SK-N-MC (cell line): Measurements from ENCODE around the gene LHFPL3.
"Not testable (repeated sequence)": the region's sequence is repeated elsewhere in the genome, so short reads cannot be mapped to it uniquely, and the experiment has no call there.

Experiments
- DNase-seq: peaks from one replicate; pipeline ENCODE4 v3.0.0-alpha.2; 2011; ENCODE audit warnings: low read depth, low spot score
- H3K27ac ChIP-seq: fragments of 200-600 bp; sonication (generic); 2 replicates; pipeline ENCODE4 v1.5.1; 2016; ENCODE audit warnings: mixed run types
- H3K36me3 ChIP-seq: fragments of 200-600 bp; sonication (generic); 2 replicates; pipeline ENCODE4 v1.6.1; 2017; ENCODE audit warnings: antibody characterized with exemption, low read length, mixed read lengths; ENCODE audit not compliant: insufficient read depth
- H3K4me3 ChIP-seq: fragments of 200-600 bp; sonication (generic); 2 replicates; pipeline ENCODE4 v1.5.1; 2016
- H3K9ac ChIP-seq: fragments of 200-600 bp; sonication (generic); 2 replicates; pipeline ENCODE4 v1.8.0; 2017; ENCODE audit warnings: mixed run types, mixed read lengths; ENCODE audit not compliant: insufficient read length
- H3K9me3 ChIP-seq: fragments of 200-600 bp; sonication (generic); 2 replicates; pipeline ENCODE4 v1.6.1; 2017; ENCODE audit warnings: low read depth, mild to moderate bottlenecking, antibody characterized with exemption, low read length, moderate library complexity, mixed read lengths
- EZH2 ChIP-seq: fragments of 200-600 bp; sonication (generic); IDR thresholded peaks from one replicate; pipeline ENCODE4 v1.6.1; 2017; ENCODE audit warnings: antibody characterized with exemption
- FOXP2 ChIP-seq: optimal IDR thresholded peaks from 2 replicates; pipeline ENCODE3; 2011; ENCODE audit warnings: mild to moderate bottlenecking, moderate library complexity; ENCODE audit not compliant: insufficient read depth; ENCODE audit errors: extremely low read length, control extremely low read depth
- POLR2AphosphoS5 ChIP-seq: IDR thresholded peaks from 2 replicates; pipeline ENCODE4 v1.6.1; 2012; ENCODE audit warnings: mild to moderate bottlenecking, low read depth, low read length, borderline replicate concordance

Gene LHFPL3

DNA sequence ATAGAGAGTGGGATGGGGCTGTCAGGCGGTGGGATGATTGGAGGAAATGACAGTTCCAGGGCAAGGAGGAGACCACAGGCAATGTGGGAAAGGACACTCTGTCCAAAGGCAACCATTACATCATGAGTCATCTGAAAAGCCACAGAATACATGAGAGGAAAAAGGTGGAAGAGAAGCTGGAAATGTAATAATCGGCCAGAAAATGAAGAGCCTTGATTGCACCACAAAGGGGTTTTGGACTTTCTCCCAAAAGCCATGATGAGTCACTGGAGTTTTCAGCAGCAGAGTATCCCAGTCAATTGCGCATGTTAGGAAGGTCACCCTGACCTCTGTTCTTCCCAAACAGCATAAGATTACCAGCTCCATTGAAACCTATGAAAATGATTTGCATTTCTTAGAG, 222.0 kb downstream of the LHFPL3 start:
- H3K36me3 ChIP-seq = no peaks in the 10 kb centered on the region
- H3K9me3 ChIP-seq = no peaks in the 10 kb centered on the region
- TF ChIP-seq FOXP2 = no peak
- H3K9ac ChIP-seq = no peak overlapping the region
- no peak for DNase-seq
- H3K27ac ChIP-seq = no peak overlapping the region
- no peak overlapping the region for H3K4me3 ChIP-seq

- Histone ChIP-seq H3K9ac (no peak overlapping the region), H3K27ac (no peak overlapping the region), H3K4me3 (no peak overlapping the region), H3K36me3 (no peaks in the 10 kb centered on the region), H3K9me3 (no peaks in the 10 kb centered on the region)
- no peak for DNase-seq
- no peak for TF ChIP-seq EZH2
- no peak for TF ChIP-seq POLR2AphosphoS5
- TF ChIP-seq FOXP2 = no peak
Observed at GRCh38 chr7:104551226-104551625, 222.8 kb downstream of the LHFPL3 start.

- peak; percentile 24 for DNase-seq
- no peaks in the 10 kb centered on the region for H3K36me3 ChIP-seq
- H3K9ac ChIP-seq = no peak overlapping the region
- H3K27ac ChIP-seq = no peak overlapping the region
- TF ChIP-seq EZH2 (no peak), FOXP2 (no peak), POLR2AphosphoS5 (no peak)
- no peaks in the 10 kb centered on the region for H3K9me3 ChIP-seq
- H3K4me3 ChIP-seq = no peak overlapping the region
Observed at GRCh38 chr7:104552102-104552501, 223.7 kb downstream of the LHFPL3 start.

DNA sequence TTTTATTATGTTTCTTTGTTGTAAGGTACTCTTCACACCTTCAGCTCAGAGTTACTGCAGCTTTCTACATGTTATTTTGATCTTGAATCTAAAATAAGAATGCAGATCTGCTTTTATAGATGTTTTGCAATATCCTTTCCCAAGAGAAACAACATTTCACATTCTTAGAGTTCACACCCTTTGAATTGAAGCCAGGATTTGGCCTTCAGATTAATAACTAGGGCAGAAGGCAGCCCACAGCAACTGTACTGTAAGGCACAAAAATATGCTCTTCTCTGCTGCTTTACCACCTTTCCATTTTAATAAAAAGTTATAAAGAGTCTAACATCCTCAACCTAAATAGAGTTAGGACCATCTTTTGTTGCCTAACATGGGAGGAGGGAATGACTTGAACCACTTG, 224.7 kb downstream of the LHFPL3 start:
- no peak overlapping the region for H3K4me3 ChIP-seq
- H3K9me3 ChIP-seq = no peaks in the 10 kb centered on the region
- no peak overlapping the region for H3K27ac ChIP-seq
- H3K9ac ChIP-seq = no peak overlapping the region
- H3K36me3 ChIP-seq = no peaks in the 10 kb centered on the region
- TF ChIP-seq EZH2 (no peak), FOXP2 (no peak), POLR2AphosphoS5 (no peak)
- no peak for DNase-seq

DNA sequence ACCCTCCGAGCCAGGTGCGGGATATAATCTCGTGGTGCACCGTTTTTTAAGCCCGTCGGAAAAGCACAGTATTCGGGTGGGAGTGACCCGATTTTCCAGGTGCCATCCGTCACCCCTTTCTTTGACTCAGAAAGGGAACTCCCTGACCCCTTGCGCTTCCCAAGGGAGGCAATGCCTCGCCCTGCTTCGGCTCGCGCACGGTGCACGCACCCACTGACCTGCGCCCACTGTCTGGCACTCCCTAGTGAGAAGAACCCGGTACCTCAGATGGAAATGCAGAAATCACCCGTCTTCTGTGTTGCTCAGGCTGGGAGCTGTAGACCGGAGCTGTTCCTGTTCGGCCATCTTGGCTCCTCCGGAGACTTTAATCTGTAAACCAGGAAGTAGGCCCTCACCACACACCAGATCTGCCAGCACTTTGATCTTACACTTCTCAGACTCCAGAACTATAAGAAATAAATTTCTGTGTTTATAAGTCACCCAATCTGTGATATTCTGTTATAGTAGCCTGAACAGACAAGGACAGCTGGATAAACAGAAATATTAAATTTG, 235.0 kb downstream of the LHFPL3 start:
- not testable (repeated sequence) for H3K27ac ChIP-seq, H3K9ac ChIP-seq, H3K4me3 ChIP-seq, H3K36me3 ChIP-seq, H3K9me3 ChIP-seq, DNase-seq

- Histone ChIP-seq H3K27ac (no peak overlapping the region), H3K9me3 (no peaks in the 10 kb centered on the region), H3K36me3 (no peaks in the 10 kb centered on the region), H3K9ac (no peak overlapping the region), H3K4me3 (no peak overlapping the region)
- no peak for TF ChIP-seq EZH2
- TF ChIP-seq FOXP2 = no peak
- TF ChIP-seq POLR2AphosphoS5 = no peak
- no peak for DNase-seq
Observed at GRCh38 chr7:104569751-104570150, 241.3 kb downstream of the LHFPL3 start.

GRCh38 chr7:104572554-104572953, 244.2 kb downstream of the LHFPL3 start:
- no peaks in the 10 kb centered on the region for H3K9me3 ChIP-seq
- TF ChIP-seq EZH2 (no peak), POLR2AphosphoS5 (no peak), FOXP2 (no peak)
- H3K36me3 ChIP-seq = no peaks in the 10 kb centered on the region
- H3K27ac ChIP-seq = no peak overlapping the region
- no peak overlapping the region for H3K4me3 ChIP-seq
- no peak overlapping the region for H3K9ac ChIP-seq
- DNase-seq = no peak

GRCh38 chr7:104584620-104585019, 256.2 kb downstream of the LHFPL3 start:
- H3K36me3 ChIP-seq = no peaks in the 10 kb centered on the region
- no peak for DNase-seq
- H3K27ac ChIP-seq = no peak overlapping the region
- TF ChIP-seq POLR2AphosphoS5 (no peak), FOXP2 (no peak), EZH2 (no peak)
- H3K4me3 ChIP-seq = no peak overlapping the region
- H3K9ac ChIP-seq = no peak overlapping the region
- H3K9me3 ChIP-seq = no peaks in the 10 kb centered on the region

GRCh38 chr7:104595591-104595990, 267.2 kb downstream of the LHFPL3 start:
- not testable (repeated sequence) for H3K9me3 ChIP-seq, DNase-seq, H3K36me3 ChIP-seq, H3K27ac ChIP-seq, H3K4me3 ChIP-seq, H3K9ac ChIP-seq
